HK-2 (cell line): ENCODE results near the gene ADARB2.
"Not testable (repeated sequence)": the region's sequence is repeated elsewhere in the genome, so short reads cannot be mapped to it uniquely, and the experiment has no call there.

Source experiments
- DNase-seq: peaks from one replicate; pipeline ENCODE4 v3.0.0-alpha.2; 2018; ENCODE audit not compliant: unreplicated experiment

ADARB2 gene

GRCh38 chr10:1434912-1435692, 302.2 kb downstream of the ADARB2 start:
- DNase-seq = no peak

DNA sequence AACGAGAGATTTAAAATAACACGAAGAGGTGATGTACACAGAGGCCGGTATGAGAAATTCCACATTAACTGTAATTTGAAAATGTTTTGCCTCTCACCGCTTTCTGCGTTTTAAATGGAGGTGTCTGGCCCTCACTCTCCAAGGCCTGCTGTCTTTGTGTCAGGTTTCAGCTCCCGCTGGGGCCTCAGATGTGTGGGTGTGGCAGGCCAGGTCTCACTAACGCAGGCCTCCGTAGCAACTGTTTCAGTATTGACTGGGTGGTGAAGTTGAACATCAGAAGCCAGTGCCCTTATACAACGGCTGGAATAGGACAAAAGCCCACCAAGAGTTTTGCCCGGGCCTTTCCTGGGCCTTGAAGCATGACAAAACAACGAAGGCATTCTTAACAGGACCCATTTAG, 303.1 kb downstream of the ADARB2 start:
- no peak for DNase-seq

- DNase-seq = no peak
These were observed 305.2 kb downstream of the ADARB2 start for GRCh38 chr10:1432161-1432560.

GRCh38 chr10:1431229-1431628, 306.1 kb downstream of the ADARB2 start:
- DNase-seq = no peak

DNA sequence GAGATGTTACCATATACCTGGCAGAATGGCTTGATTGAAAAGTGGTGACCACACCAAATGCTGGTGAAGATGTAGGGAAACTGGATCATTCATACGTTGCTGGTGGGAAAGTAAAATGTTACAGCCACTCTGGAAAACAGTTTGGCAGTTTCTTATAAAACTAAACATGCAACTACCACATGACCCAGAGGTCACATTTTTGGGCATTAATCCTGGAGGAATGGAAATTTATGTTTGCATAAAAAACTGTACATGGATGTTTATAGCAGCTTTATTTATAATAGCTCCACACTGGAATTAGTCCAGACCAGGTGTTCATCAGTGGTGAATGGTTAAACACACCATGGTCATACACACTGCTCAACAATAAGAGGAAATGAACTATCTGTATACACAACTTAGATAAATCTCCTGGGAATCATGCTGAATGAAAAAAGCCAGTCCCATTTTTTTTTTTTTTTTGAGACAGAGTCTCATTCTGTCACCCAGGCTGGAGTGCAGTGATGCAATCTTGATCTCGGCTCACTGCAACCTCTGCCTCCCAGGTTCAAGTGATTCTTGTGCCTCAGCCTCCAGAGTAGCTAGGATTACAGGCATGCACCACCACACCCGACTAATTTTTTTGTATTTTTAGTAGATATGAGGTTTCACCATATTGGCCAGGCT, 309.7 kb downstream of the ADARB2 start:
- DNase-seq = not testable (repeated sequence)

DNA sequence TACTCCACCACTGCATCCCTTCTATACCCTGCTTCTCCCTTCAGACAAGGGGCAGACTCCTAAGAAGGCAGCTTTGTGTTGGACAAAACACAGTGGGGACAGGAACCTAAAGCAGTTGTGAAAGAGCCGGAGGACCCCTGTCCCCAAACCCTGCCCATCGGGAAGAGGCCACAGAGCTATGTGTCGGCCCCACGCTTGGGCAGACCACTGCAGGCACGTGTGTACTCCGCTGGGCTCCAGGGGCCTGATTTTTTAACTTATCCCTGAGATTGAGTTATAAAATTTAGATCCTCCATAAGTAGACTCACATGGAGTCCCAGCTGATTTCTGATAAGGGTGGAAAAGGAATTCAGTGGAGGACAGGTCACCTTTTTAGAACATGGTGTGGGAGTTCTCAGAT, 310.5 kb downstream of the ADARB2 start:
- no peak for DNase-seq

DNA sequence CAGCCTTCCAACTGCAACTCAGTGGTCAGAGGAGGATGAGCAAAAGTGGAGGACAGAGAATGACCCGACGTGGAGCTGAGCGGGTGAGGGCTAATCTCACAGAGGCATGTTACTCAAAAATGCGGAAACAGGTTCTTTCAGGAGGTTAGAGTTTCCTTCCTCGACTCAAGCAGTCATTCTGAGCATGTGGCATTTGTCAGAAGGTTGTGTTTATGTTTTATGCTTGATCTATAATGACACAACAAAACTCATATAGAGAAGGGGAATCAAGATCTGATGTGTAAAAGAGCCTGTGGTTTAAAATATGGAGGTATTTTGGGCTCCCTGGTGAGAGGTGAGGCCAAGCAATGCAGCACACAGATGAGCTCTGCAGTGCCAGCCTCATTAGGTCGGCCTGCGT, 311.4 kb downstream of the ADARB2 start:
- no peak for DNase-seq

DNA sequence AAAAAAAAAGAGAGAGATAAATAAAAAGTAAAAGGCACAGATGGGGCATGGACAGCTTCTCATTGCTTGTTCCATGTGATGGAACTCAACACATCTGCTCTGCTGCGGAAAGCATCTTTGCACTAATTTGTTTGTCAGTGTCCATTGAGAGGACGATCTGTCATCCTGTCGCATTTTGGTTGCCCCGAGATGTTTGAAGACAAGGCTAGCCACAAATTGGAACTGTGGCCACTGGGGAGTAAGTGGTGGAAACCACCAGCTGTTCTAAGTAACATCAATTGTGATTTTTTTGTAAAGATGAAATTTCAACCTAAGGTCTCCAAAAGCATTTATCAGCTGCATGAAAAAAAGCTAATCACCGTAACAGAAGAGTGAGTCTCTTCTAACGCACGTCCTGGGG, 312.7 kb downstream of the ADARB2 start:
- DNase-seq = no peak

GRCh38 chr10:1423676-1424253, 313.6 kb downstream of the ADARB2 start:
- no peak for DNase-seq

- DNase-seq = no peak
These were observed 315.1 kb downstream of the ADARB2 start for GRCh38 chr10:1422275-1422674.

- DNase-seq = peak; percentile 56
These were observed 316.5 kb downstream of the ADARB2 start for GRCh38 chr10:1420661-1421362.

DNA sequence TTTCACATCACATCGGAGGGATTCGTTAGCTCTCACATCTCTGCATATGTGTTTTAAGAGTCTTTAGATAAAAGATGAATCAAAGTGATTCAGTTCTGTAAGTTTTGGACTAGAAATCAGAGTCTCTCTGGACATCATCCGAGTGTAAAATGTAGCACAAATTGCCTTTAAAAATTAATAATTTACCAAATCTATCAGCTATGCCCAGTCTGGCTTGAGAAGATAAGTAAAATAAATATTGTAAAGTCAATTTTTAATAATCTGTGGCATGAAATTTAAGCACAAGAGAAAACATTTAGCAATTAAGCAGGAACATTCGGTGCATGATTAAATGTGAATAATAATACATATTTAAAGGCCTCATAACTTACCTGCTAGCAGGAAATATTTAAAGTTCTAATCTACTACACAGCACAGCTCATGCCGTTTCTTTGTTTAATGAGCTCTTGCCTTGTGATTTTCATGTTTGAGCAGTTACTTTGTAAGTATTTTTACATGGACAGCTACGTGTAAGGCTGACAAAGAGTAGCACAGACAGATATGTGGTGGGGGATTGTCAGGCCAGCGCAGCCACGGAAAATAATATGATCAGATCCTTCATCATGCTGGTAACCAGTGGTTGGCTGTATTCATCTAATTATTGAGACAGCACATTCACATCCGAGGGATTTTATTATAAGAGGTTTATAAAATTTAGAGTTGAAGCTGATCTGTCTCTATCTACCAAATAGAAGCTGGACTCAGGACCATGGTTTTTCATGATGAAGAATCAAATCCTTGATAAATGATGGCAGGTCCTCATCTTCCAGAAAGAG, 317.3 kb downstream of the ADARB2 start:
- no peak for DNase-seq

- DNase-seq = no peak
These were observed 319.2 kb downstream of the ADARB2 start for GRCh38 chr10:1418031-1418550.

- no peak for DNase-seq
These were observed 319.8 kb downstream of the ADARB2 start for GRCh38 chr10:1417574-1417973.

GRCh38 chr10:1416456-1417037, 320.8 kb downstream of the ADARB2 start:
- no peak for DNase-seq

GRCh38 chr10:1414893-1415292, 322.4 kb downstream of the ADARB2 start:
- no peak for DNase-seq

- not testable (repeated sequence) for DNase-seq
These were observed 323.0 kb downstream of the ADARB2 start for GRCh38 chr10:1414346-1414745.

DNA sequence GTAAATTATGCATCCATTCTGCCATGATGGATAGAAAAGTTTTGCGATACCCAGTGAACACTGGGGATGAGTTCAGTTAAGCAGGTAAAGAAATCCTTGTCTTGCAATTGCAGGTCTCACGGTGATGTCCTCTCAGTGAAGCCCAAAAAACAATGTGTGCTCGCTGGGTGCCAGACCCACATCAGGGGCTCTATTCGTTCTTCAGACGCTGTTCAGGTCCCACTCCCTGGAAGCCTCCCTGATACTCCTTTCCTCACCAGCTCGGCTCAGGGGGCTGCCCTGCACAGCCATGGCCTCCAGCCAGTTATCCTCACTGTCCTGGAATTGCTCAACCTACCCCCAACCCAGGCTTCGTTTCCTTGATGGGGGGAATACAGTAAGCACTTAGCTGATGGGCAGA, 323.5 kb downstream of the ADARB2 start:
- DNase-seq = no peak

- DNase-seq = no peak
These were observed 324.1 kb downstream of the ADARB2 start for GRCh38 chr10:1413256-1413655.

DNA sequence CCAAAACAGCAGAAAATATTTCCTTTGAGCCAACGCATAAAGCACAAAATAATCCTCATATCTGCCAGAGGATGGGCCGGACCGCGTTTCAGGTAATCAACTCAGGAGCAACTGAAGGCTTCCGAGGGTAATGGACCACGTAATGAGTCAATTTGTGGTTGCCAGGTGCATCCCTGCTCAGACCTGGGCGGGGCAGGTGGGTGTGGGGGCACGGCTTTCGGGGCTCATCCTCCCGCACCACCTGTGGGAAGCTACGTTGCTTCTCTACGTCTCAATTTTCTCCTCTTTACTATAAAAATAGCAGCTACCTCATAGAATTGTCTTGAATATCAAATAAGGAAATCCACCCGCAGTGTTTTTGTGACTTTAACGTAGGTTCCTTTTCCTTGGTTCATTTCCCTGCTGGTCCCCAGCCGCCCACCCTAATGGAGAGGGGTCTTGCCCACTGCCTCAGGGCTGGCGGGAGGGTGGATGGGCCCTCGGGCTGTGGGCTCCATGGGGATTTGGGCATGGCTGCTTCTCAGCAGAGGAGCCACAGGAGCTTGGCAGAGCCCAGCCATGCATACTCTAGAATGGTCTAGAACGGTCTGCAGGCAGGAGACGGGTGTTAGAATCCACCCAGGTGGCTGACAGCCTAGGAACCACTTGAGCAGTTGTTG, 324.7 kb downstream of the ADARB2 start:
- no peak for DNase-seq
